ENCODE data around the gene NR2F1-AS1. TPM values are rescaled to one million over a fixed set of nuclear protein-coding genes. Genes with fewer than 3 reads are reported as not detected.

NR2F1-AS1 gene
- 0.06 to 0.33 TPM (median 0.25 TPM) in 3 replicates for polyA plus RNA-seq
- not detected for polyA plus RNA-seq (2011; ENCODE audit: low read depth)
- polyA plus RNA-seq (2011; cell fraction: cytosol; rRNA removed): 0.19 and 0.61 TPM in 2 replicates
- polyA plus RNA-seq (2011; cell fraction: nucleus; rRNA removed): 0.49 and 0.65 TPM in 2 replicates
- 0.17 TPM in 1 of 2 replicates, not detected in the other for polyA plus RNA-seq (2012; ENCODE audit: low replicate concordance)
- 0.06 to 0.07 TPM in 2 of 3 replicates, not detected in the other for polyA minus RNA-seq
- not detected for polyA minus RNA-seq (2011; cell fraction: cytosol; rRNA and poly(A)+ RNA removed)
- polyA minus RNA-seq (2011; cell fraction: nucleus; rRNA and poly(A)+ RNA removed): 0.21 and 0.70 TPM in 2 replicates

DNA sequence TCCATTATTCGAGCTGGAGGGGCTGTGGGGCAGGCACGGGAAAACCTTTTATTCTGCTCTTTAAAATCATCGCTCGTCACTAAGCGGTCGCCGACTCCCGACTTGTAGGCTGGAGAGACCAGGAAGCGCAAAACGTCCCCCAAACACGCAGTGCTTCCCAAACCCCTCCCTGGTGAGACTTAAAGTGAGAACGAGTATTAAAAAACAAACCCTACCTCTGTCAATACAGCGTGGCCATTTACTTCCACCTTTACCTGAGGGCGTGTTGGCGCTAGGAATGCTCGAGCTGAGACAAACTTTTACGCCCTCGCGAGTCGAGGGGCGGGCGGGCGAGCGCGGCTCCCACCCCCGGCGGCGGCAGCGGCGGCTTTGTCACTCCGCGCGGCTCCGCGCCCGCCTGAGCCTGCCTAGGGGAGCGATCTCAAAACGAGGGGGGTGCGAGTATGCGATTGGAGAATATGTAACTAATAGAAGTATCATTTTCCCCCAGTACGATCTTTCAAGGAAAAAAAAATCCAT lies at the start of gene NR2F1-AS1:
Gene NR2F1-AS1 (minus strand): TSS at position 293 of the 519 bp plus-strand sequence.
- TF ChIP-seq, protein P1, sequence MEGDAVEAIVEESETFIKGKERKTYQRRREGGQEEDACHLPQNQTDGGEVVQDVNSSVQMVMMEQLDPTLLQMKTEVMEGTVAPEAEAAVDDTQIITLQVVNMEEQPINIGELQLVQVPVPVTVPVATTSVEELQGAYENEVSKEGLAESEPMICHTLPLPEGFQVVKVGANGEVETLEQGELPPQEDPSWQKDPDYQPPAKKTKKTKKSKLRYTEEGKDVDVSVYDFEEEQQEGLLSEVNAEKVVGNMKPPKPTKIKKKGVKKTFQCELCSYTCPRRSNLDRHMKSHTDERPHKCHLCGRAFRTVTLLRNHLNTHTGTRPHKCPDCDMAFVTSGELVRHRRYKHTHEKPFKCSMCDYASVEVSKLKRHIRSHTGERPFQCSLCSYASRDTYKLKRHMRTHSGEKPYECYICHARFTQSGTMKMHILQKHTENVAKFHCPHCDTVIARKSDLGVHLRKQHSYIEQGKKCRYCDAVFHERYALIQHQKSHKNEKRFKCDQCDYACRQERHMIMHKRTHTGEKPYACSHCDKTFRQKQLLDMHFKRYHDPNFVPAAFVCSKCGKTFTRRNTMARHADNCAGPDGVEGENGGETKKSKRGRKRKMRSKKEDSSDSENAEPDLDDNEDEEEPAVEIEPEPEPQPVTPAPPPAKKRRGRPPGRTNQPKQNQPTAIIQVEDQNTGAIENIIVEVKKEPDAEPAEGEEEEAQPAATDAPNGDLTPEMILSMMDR (optimal IDR thresholded peaks at IDR 0.05 in 1 of 3, IDR thresholded peaks at IDR 0.05 in 1 of 3, conservative IDR thresholded peaks at IDR 0.05 in 1 of 3; ENCODE audit: extremely low read depth in 1 of 3, insufficient read depth in 2 of 3, low read length in 3 of 3): peak in 1 of 3 experiments; percentile 4
- peak; percentile 43 for TF ChIP-seq EZH2 (IDR thresholded peaks at IDR 0.05; ENCODE audit: low read length)
- H4K20me1 ChIP-seq (ENCODE audit: control insufficient read depth, extremely low read depth, insufficient read depth, low read length): no peaks in the 10 kb centered on the region
- H2AFZ ChIP-seq (ENCODE audit: control insufficient read depth, low read length): peak within 1 kb of the TSS; percentile 91
- DNase-seq (ENCODE audit: low read depth, low spot score) (no peak), FAIRE-seq (no peak)
- peak within 1 kb of the TSS; percentile 98 for H3K4me2 ChIP-seq (ENCODE audit: control insufficient read depth, extremely low read depth, insufficient read depth, low read depth, low read length)
- H3K9me1 ChIP-seq (ENCODE audit: control insufficient read depth, extremely low read depth, insufficient read depth, low read length): no peaks in the 10 kb centered on the region
- peaks cover 67% of the 10 kb centered on the region for H3K27me3 ChIP-seq (ENCODE audit: control insufficient read depth, extremely low read depth, insufficient read depth, low read length)
- no peaks in the 10 kb centered on the region for H3K36me3 ChIP-seq (ENCODE audit: control insufficient read depth in 2 of 2, extremely low read depth in 1 of 2, insufficient read depth in 2 of 2, low read length in 2 of 2)
- peak within 1 kb of the TSS; percentile 49 for H3K9ac ChIP-seq (ENCODE audit: control insufficient read depth, extremely low read depth, insufficient read depth, low read length)
- H3K79me2 ChIP-seq (ENCODE audit: control insufficient read depth, insufficient read depth, low read length): no peaks in the 10 kb centered on the region
- dilution Hi-C loops (cut with MboI; ENCODE audit: extremely low pct_ligation_motif_present, low sequenced_read_pairs): no loop called here
- H3K4me1 ChIP-seq (ENCODE audit: control insufficient read depth, extremely low read depth, insufficient read depth, low read length): peaks cover 8% of the 10 kb centered on the region
- no peak within 1 kb of the TSS for H3K27ac ChIP-seq (ENCODE audit: control insufficient read depth, insufficient read depth, low read length)
- H3K9me3 ChIP-seq (ENCODE audit: control insufficient read depth, low read depth, low read length): no peaks in the 10 kb centered on the region
- H3K4me3 ChIP-seq (ENCODE audit: control insufficient read depth in 2 of 3, extremely low read depth in 1 of 3, insufficient read depth in 2 of 3, low read depth in 1 of 3, low read length in 3 of 3): peak within 1 kb of the TSS; percentile 31 to 83 (median 64)

DNA sequence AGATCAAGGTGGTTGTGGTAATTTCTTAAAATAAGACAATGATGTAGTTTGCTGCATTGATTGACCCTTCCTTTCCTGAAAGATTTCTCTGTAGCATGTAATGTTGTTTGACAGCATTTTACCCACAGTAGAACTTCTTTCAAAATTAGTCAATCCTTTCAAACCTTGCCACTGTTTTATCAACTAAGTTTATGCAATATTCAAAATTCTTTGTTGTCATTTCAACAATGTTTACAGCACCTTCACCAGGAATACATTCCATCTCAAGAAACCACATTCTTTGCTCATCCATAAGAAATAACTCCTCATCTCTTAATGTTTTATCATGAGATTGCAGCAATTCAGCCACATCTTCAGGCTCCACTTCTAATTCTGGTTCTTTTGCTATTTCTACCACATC lies 45.8 kb upstream of the NR2F1-AS1 start:
- no peak for FAIRE-seq
- no peak overlapping the region for H3K4me2 ChIP-seq (ENCODE audit: control insufficient read depth, extremely low read depth, insufficient read depth, low read depth, low read length)
- no peaks in the 10 kb centered on the region for H3K4me1 ChIP-seq (ENCODE audit: control insufficient read depth, extremely low read depth, insufficient read depth, low read length)
- no peak overlapping the region for H3K9ac ChIP-seq (ENCODE audit: control insufficient read depth, extremely low read depth, insufficient read depth, low read length)
- H3K9me1 ChIP-seq (ENCODE audit: control insufficient read depth, extremely low read depth, insufficient read depth, low read length): no peaks in the 10 kb centered on the region
- no peaks in the 10 kb centered on the region for H3K79me2 ChIP-seq (ENCODE audit: control insufficient read depth, insufficient read depth, low read length)
- H3K27me3 ChIP-seq (ENCODE audit: control insufficient read depth, extremely low read depth, insufficient read depth, low read length): no peaks in the 10 kb centered on the region
- no peaks in the 10 kb centered on the region for H4K20me1 ChIP-seq (ENCODE audit: control insufficient read depth, extremely low read depth, insufficient read depth, low read length)
- H3K9me3 ChIP-seq (ENCODE audit: control insufficient read depth, low read depth, low read length): no peaks in the 10 kb centered on the region
- no peak overlapping the region for H3K4me3 ChIP-seq (ENCODE audit: control insufficient read depth in 2 of 3, extremely low read depth in 1 of 3, insufficient read depth in 2 of 3, low read depth in 1 of 3, low read length in 3 of 3)
- dilution Hi-C loops (cut with MboI; ENCODE audit: extremely low pct_ligation_motif_present, low sequenced_read_pairs): no loop called here
- no peak for DNase-seq (ENCODE audit: low read depth, low spot score)
- no peak overlapping the region for H2AFZ ChIP-seq (ENCODE audit: control insufficient read depth, low read length)
- TF ChIP-seq, protein P1 (optimal IDR thresholded peaks at IDR 0.05 in 1 of 3, IDR thresholded peaks at IDR 0.05 in 1 of 3, conservative IDR thresholded peaks at IDR 0.05 in 1 of 3; ENCODE audit: extremely low read depth in 1 of 3, insufficient read depth in 2 of 3, low read length in 3 of 3): no peak
- no peak for TF ChIP-seq EZH2 (IDR thresholded peaks at IDR 0.05; ENCODE audit: low read length)
- H3K27ac ChIP-seq (ENCODE audit: control insufficient read depth, insufficient read depth, low read length): no peak overlapping the region
- H3K36me3 ChIP-seq (ENCODE audit: control insufficient read depth in 2 of 2, extremely low read depth in 1 of 2, insufficient read depth in 2 of 2, low read length in 2 of 2): no peaks in the 10 kb centered on the region

All from keratinocyte (primary cell).